ENCODE data around the gene PID1.

- TF ChIP-seq CTCF (IDR thresholded peaks at IDR 0.05; ENCODE audit: low read depth, low read length) (no peak), POLR2A (IDR thresholded peaks at IDR 0.05; ENCODE audit: extremely low read depth, insufficient read length) (no peak), MYC (IDR thresholded peaks at IDR 0.05; ENCODE audit: low read depth, low read length) (no peak)
Observed at GRCh38 chr2:229169751-229170150, 101.3 kb downstream of the PID1 start.

All from NB4 (cell line).